GM04504 (cell line): ENCODE measurements around the gene RABEPK.
A peak's percentile ranks its signal among the peaks of the same experiment; 100 is the strongest.
"Not testable (repeated sequence)": the region's sequence is repeated elsewhere in the genome, so short reads cannot be mapped to it uniquely, and the experiment has no call there.

Source experiments
- DNase-seq: peaks from one replicate; pipeline ENCODE4 v3.0.0-alpha.2; 2012; ENCODE audit warnings: low read depth

Gene RABEPK

GRCh38 chr9:125195591-125195990 is 4.8 kb upstream of the RABEPK start:
- DNase-seq = not testable (repeated sequence)

DNA sequence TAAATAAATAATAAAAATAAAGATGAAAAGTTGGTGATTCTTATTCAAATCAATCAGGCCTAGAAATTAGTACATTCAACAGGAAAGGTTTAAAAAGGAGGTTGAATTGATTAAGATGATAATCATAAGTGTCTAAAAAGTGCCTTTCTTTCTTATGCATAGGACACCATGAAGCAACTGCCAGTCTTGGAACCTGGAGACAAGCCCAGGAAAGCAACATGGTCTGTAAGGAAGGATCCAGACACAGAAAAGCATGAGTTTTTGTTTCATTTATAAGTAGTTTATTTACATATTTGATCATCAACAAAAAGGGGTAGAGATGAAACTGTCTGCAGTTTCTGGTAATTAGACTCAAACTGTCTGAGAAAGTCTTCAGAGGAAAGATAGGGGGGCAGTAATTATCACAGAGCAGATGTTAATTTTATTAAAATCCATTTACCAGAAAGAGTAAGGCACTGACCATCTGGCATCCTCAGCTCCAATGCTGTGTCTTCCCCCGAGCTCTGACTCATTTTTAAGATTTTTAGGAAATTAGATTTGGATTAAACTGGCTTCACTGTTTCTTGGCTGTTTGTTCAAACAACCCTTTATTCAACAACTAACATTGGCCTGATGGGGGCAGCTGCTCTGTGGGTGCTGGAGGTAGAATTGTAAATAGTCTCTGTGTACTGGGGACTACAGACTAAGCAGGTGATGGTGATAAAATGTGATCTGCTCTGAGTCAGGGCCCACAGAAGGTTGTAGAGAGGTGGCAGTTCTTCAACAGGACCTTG is 2.7 kb downstream of the RABEPK start:
- DNase-seq = no peak

- DNase-seq = no peak
These were observed 4.1 kb downstream of the RABEPK start for GRCh38 chr9:125204477-125204876.

- no peak for DNase-seq
These were observed 13.8 kb downstream of the RABEPK start for GRCh38 chr9:125214186-125214585.

- DNase-seq = no peak
These were observed 18.3 kb downstream of the RABEPK start for GRCh38 chr9:125218621-125219020.

DNA sequence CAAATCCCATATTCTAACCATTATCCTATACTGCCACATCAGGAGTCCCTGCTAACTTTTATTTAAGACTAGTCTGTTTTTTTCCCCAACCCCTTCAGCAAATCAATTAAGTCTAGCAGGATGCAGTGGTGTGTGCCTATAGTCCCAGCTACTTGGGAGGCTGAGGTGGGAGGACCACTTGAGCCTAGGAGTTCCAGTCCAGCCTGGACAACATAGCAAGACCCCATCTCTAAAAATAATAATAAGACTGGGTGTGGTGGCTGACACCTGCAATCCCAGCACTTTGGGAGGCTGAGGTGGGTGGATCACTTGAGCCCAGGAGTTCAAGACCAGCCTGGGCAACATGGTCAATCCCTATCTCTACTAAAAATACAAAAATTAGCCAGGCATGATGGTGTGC is 24.5 kb downstream of the RABEPK start:
- not testable (repeated sequence) for DNase-seq

- DNase-seq = no peak
These were observed 27.4 kb downstream of the RABEPK start for GRCh38 chr9:125227761-125228160.

GRCh38 chr9:125233678-125234077 is 33.3 kb downstream of the RABEPK start:
- DNase-seq = peak; percentile 96

DNA sequence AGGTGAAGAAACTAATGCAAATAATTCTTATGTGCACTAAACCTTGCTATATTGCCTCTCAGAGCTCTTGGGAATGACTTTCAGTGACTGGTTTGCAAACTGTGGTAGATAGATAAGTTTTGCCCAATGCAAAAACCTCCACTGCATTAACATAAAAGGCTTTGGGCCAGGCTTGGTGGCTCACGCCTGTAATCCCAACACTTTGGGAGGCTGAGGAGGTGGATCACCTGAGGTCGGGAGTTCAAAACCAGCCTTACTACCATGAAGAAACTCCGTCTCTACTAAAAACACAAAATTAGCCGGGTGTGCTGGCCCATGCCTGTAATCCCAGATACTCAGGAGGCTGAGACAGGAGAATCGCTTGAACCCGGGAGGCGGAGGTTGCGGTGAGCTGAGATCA is 33.8 kb downstream of the RABEPK start:
- not testable (repeated sequence) for DNase-seq

DNA sequence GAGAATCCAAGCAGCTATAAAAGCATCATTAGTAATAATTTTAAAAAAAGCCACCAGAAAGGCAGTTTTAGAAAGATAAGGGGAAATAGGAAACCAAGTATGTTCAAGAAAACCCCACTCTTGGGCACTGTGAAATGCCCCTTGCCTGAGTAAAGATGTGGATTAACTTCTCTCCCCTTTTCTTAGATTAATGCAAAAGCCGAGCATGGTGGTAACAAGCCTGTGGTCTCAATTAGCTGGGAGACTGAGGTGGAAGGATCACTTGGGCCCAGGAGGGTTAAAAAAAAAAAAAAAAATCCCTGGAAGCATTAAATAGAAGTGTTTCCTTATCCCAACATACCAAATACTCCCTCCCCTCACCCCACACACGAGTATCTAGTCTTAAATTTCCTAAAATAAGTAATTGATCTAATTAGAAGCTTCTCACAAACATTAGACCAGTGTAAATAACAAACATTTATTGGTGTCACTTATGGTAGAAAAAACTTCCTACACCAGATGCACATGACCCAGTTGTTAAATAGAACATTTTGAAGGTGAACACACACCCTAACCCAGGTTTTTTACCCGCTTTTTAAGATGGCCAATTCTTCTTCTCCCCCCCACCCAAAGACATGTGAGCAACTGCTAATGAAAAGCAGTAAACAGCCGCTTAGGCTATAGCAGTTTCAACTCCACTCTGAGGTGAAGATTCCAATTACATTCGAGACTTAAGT is 35.6 kb downstream of the RABEPK start:
- no peak for DNase-seq

DNA sequence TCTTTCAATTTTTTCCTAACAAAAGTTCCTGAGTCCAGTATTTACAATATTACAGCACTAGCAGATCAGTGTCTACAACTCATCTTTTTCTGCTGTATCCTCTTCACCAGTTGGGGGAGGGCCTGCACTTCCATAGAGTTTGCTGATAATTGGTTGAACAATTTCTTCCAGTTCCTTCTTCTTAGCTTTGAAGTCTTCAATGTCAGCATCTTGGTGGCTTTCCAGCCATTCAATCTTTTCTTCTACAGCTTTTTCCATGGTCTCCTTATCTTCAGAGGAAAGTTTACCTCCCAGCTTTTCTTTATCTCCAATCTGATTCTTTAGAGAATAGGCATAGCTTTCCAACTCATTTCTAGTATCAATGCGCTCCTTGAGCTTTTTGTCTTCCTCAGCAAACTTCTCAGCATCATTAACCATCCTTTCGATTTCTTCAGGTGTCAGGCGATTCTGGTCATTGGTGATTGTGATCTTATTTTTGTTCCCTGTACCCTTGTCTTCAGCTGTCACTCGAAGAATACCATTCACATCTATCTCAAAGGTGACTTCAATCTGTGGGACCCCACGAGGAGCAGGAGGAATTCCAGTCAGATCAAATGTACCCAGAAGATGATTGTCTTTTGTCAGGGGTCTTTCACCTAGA is 36.3 kb downstream of the RABEPK start:
- DNase-seq = not testable (repeated sequence)

DNA sequence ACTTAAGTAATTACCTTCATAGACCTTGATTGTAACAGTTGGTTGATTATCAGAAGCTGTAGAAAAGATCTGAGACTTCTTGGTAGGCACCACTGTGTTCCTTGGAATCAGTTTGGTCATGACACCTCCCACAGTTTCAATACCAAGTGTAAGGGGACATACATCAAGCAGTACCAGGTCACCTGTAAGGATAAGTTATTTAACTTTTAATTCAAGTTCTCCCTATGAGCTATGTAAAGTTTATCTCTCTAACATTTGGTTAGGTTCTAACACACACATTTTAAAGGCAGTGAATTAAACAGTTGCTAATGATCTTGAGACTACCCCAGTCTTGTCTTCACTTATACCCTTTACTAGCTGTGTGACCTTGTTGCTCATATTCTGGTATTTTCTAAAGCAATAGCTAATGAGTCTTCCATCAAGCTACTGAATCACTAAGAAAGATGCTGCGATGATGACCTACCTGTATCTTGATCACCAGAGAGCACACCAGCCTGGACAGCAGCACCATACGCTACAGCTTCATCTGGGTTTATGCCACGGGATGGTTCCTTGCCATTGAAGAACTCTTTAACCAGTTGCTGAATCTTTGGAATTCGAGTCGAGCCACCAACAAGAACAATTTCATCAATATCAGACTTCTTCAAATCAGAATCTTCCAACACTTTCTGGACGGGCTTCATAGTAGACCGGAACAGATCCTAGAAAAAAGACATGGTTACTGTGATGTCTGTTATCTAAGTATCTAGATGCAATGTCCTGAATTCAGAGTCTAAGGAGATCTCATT is 38.0 kb downstream of the RABEPK start:
- DNase-seq = no peak

- DNase-seq = no peak
These were observed 38.6 kb downstream of the RABEPK start for GRCh38 chr9:125238915-125239446.

GRCh38 chr9:125239631-125240597 is 39.6 kb downstream of the RABEPK start:
- DNase-seq = no peak

GRCh38 chr9:125240649-125240999 is 40.3 kb downstream of the RABEPK start:
- no peak for DNase-seq

GRCh38 chr9:125241000-125241862 is 40.9 kb downstream of the RABEPK start, which contains the start of gene HSPA5:
TSS of gene HSPA5 (minus strand) at chr9:125241343. CDS start at chr9:125241126, 217 bp downstream.
- peak; percentile 99 for DNase-seq

- DNase-seq = no peak
These were observed 41.8 kb downstream of the RABEPK start for GRCh38 chr9:125241863-125242739.

DNA sequence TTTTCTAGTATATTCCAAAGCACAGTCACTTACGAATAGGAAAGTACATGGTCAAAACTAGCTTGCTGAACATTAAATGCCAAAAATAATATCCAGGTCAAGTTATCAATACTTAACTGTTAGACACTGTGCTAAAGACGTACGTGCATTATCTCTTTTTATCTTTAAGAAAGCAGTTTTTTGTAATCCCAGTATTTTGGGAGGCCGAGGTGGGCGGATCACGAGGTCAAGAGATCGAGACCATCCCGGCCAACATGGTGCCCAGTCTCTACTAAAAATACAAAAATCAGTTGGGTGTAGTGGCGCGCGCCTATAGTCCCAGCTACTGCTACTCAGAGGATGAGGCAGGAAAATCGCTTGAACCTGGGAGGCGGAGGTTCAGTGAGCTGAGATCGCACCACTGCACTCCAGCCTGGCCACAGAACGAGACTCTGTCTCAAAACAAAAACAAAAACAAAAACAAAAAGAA is 43.5 kb downstream of the RABEPK start:
- DNase-seq = no peak

DNA sequence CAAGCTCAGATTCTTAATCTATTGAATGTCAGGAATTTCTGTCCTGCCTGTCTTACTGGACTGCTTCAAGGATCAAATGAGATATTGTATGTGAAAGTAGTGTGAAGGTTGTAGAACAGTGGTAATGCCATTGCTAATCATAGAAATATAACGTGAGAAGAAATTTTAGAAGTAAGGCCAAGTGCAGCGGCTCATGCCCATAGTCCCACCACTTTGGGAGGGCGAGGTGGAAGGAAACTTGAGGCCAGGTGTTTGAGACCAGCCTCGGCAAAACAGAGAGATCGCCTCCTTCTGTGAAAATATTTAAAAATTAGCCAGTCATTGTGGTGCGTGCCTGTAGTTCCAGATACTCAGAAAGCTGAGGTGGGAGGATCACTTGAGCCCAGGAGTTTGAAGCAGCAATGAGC is 45.9 kb downstream of the RABEPK start:
- no peak for DNase-seq
